ENCODE results near the gene PC. TPM values are rescaled to one million over a fixed set of nuclear protein-coding genes. Genes with fewer than 3 reads are reported as not detected.

PC gene
- polyA plus RNA-seq, 1 donor (not counting 4 experiments of a cell fraction or from before 2014, with no cell fraction given) = 13.3 TPM

DNA sequence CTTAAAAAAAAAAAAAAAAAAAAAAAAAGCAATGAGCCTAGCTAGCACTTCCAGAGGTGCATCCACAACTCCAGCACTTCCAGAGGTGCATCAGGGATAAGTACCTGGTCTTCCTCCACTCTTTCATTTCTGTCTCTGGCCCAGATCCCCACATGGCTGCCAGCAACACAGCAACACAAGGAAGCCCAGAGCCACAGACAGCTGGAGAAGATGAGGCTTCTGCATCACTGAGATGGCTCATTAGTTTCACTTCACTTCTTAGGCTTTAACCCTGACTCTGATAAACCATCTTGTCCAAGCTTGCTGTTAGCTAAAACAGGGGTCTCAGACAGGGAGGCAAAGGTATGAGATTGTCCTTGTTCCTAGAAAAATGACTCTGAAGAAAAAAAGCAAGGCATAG lies 35.6 kb downstream of the PC start:
- dilution Hi-C loops (cut with MboI; ENCODE audit: extremely low pct_ligation_motif_present, low sequenced_read_pairs) = no loop called here
- no peaks in the 10 kb centered on the region for H3K27me3 ChIP-seq (ENCODE audit: control insufficient read depth, extremely low read depth, insufficient read depth, low read length)
- no peak for DNase-seq (ENCODE audit: low read depth, low spot score)
- no peak overlapping the region for H3K9ac ChIP-seq (ENCODE audit: control insufficient read depth, extremely low read depth, insufficient read depth, low read length)
- no peak overlapping the region for H3K4me2 ChIP-seq (ENCODE audit: control insufficient read depth, extremely low read depth, insufficient read depth, low read depth, low read length)
- FAIRE-seq = no peak
- TF ChIP-seq CTCF (optimal IDR thresholded peaks at IDR 0.05 in 1 of 3, IDR thresholded peaks at IDR 0.05 in 1 of 3, conservative IDR thresholded peaks at IDR 0.05 in 1 of 3; ENCODE audit: extremely low read depth in 1 of 3, insufficient read depth in 2 of 3, low read length in 3 of 3) = no peak
- no peak for TF ChIP-seq EZH2 (IDR thresholded peaks at IDR 0.05; ENCODE audit: low read length)
- H3K79me2 ChIP-seq (ENCODE audit: control insufficient read depth, insufficient read depth, low read length) = no peaks in the 10 kb centered on the region
- H3K9me3 ChIP-seq (ENCODE audit: control insufficient read depth, low read depth, low read length) = no peaks in the 10 kb centered on the region
- H4K20me1 ChIP-seq (ENCODE audit: control insufficient read depth, extremely low read depth, insufficient read depth, low read length) = no peaks in the 10 kb centered on the region
- no peak overlapping the region for H2AFZ ChIP-seq (ENCODE audit: control insufficient read depth, low read length)
- H3K9me1 ChIP-seq (ENCODE audit: control insufficient read depth, extremely low read depth, insufficient read depth, low read length) = no peaks in the 10 kb centered on the region
- no peak overlapping the region for H3K27ac ChIP-seq (ENCODE audit: control insufficient read depth, insufficient read depth, low read length)
- no peak overlapping the region for H3K4me3 ChIP-seq (ENCODE audit: control insufficient read depth in 2 of 3, extremely low read depth in 1 of 3, insufficient read depth in 2 of 3, low read depth in 1 of 3, low read length in 3 of 3)
- no peaks in the 10 kb centered on the region for H3K36me3 ChIP-seq (ENCODE audit: control insufficient read depth in 2 of 2, extremely low read depth in 1 of 2, insufficient read depth in 2 of 2, low read length in 2 of 2)
- H3K4me1 ChIP-seq (ENCODE audit: control insufficient read depth, extremely low read depth, insufficient read depth, low read length) = no peaks in the 10 kb centered on the region

GRCh38 chr11:66920978-66921784 lies 37.0 kb downstream of the PC start:
- no peak for DNase-seq (ENCODE audit: low read depth, low spot score)
- dilution Hi-C loops (cut with MboI; ENCODE audit: extremely low pct_ligation_motif_present, low sequenced_read_pairs) = no loop called here
- TF ChIP-seq CTCF (optimal IDR thresholded peaks at IDR 0.05 in 1 of 3, IDR thresholded peaks at IDR 0.05 in 1 of 3, conservative IDR thresholded peaks at IDR 0.05 in 1 of 3; ENCODE audit: extremely low read depth in 1 of 3, insufficient read depth in 2 of 3, low read length in 3 of 3) = no peak
- TF ChIP-seq EZH2 (IDR thresholded peaks at IDR 0.05; ENCODE audit: low read length) = no peak
- H3K9me1 ChIP-seq (ENCODE audit: control insufficient read depth, extremely low read depth, insufficient read depth, low read length) = no peaks in the 10 kb centered on the region
- H3K9ac ChIP-seq (ENCODE audit: control insufficient read depth, extremely low read depth, insufficient read depth, low read length) = no peak overlapping the region
- no peaks in the 10 kb centered on the region for H3K27me3 ChIP-seq (ENCODE audit: control insufficient read depth, extremely low read depth, insufficient read depth, low read length)
- H3K4me2 ChIP-seq (ENCODE audit: control insufficient read depth, extremely low read depth, insufficient read depth, low read depth, low read length) = no peak overlapping the region
- no peak overlapping the region for H3K27ac ChIP-seq (ENCODE audit: control insufficient read depth, insufficient read depth, low read length)
- H3K4me3 ChIP-seq (ENCODE audit: control insufficient read depth in 2 of 3, extremely low read depth in 1 of 3, insufficient read depth in 2 of 3, low read depth in 1 of 3, low read length in 3 of 3) = no peak overlapping the region
- no peaks in the 10 kb centered on the region for H3K36me3 ChIP-seq (ENCODE audit: control insufficient read depth in 2 of 2, extremely low read depth in 1 of 2, insufficient read depth in 2 of 2, low read length in 2 of 2)
- H3K4me1 ChIP-seq (ENCODE audit: control insufficient read depth, extremely low read depth, insufficient read depth, low read length) = no peaks in the 10 kb centered on the region
- no peak overlapping the region for H2AFZ ChIP-seq (ENCODE audit: control insufficient read depth, low read length)
- no peaks in the 10 kb centered on the region for H3K79me2 ChIP-seq (ENCODE audit: control insufficient read depth, insufficient read depth, low read length)
- no peaks in the 10 kb centered on the region for H4K20me1 ChIP-seq (ENCODE audit: control insufficient read depth, extremely low read depth, insufficient read depth, low read length)
- H3K9me3 ChIP-seq (ENCODE audit: control insufficient read depth, low read depth, low read length) = no peaks in the 10 kb centered on the region
- no peak for FAIRE-seq
